ENCODE results near the gene ERI3.

The ERI3 gene

GRCh38 chr1:44314452-44314851 is 40.6 kb downstream of the ERI3 start:
- DNase-seq, result no peak

- DNase-seq, result no peak
These were observed 41.7 kb downstream of the ERI3 start for GRCh38 chr1:44313265-44313918.

DNA sequence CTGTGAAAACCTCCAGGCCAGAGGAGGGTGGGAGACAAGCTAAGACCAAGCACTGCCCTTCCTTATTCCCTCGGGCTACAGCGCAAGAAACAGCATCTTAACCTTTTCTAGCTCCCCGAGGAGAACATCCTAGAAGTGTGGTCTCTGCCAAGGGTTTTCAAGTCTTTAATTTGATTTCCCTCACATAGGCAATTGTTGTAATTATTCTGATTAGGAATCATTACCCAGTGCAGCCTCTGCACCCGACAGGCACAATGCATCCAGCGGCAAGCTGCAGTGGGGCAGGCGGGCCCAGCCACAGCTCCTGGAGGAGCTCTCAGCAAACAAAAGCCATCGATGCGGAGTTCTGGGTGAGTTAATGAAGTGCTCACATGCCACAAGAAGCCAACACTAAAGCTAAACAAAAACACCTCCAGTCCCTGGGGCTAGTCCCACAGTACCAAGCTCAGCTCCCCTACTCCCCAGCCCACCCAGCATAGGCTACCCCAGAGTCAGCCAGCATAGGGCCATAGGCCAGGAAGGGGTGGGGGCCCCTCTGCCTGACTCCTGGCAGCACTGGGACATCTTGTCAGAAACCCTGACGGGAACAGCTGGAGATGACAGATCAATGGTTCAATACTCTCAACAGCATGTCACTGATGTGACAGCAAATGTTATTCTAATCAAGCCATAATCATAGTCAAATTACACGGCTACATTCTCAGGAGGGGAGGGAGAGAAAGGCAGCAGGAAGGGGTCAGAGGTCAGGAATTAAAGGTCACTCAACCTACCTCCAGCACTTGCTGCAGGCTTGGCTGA is 42.5 kb downstream of the ERI3 start:
- no peak for DNase-seq

- DNase-seq, result no peak
These were observed 45.1 kb downstream of the ERI3 start for GRCh38 chr1:44310006-44310405.

DNA sequence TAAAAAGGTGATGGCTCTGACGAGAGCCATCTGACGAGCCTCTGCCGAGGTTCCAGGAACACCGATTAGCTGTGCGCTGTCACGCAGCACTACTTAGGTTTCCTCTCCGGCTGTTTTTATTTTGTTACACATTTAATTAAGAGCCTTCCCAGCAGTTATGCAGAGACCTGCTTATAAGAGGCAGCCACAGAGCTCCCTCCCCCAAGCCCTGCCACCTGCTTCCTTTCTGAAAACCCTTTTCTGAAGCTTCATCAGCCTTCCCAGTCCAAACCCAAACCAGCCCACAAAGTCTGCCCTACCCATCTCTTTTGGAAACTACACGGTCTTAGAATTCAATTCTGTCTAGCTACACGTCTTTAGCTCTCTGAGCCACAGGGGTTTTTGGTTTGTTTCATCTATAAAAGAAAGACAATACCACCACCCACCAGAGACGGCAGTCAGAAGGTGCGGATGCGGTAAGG is 49.1 kb downstream of the ERI3 start:
- peak; percentile 93 for DNase-seq

DNA sequence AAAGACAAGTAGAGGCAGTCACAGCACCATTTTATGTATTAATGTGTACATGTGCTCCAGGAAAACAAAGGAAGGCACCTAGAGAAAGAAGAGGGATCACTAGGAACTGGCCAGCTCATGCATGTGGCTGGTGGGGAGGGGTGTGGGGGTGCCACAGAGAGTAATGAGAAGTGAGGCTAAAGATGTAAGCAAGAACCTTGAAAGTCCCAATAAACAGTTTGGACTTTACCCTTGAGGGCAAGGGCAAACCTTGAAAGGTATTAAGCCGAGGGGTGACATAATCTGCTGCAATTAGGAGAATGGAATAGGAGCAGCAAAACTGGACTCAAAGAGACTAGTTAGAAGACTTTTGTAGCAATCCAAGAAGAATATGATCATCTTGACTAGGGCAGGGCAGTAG is 51.5 kb downstream of the ERI3 start:
- DNase-seq, result no peak

- DNase-seq, result no peak
These were observed 52.5 kb downstream of the ERI3 start for GRCh38 chr1:44302541-44302940.

DNA sequence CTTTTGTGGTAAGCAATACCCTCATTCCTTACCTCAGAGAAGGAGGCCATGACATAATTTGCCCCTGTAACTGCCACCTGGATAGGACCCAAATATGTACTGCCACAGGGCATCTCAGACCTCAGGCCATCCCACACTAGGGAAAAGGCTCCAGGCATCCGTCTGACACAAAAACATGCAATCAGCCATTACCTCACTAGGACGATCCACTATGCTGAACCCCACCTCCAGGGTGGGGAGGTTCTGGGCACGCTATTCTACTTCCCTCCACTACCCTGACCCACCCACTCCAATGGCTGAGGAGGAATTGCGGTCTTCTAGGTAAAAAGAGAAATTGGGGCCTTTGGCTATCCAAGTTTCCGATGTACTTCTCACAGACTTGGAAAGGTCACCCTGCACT is 53.6 kb downstream of the ERI3 start:
- DNase-seq, result no peak

- peak; percentile 61 for DNase-seq
These were observed 54.2 kb downstream of the ERI3 start for GRCh38 chr1:44300852-44301251.

DNA sequence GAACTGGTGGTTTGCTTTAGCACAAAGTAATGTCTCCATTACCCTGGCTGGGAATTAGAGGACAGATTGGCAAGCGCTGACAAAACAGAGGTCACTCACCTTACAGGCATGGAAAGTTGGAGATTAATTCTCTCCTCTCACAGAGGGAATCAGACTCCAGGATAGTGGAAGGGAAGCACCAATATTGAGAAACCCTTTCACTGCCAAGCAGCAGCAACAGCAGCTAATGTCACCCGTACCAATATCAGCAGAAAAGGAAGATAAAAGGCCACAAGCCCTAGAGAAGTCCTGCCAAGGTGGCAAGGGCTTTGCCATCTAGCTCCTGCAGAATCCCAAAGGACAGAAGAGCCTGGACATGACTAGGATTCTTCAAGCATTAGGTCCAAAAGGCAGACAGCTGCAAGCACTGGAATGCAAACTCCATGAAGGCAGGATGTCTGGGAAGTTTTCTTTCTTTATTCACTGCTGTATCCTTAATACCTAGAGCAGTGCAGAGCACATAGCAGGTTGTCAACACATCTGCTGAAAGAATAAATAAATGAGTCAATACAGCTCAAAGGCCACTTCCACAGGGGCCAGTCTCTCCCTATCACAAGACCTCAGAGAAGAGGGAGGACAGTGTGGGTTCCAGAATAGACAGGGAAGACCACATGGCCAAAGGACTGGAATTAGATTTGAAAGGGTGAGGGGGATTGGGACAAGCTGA is 57.2 kb downstream of the ERI3 start:
- DNase-seq, result no peak

DNA sequence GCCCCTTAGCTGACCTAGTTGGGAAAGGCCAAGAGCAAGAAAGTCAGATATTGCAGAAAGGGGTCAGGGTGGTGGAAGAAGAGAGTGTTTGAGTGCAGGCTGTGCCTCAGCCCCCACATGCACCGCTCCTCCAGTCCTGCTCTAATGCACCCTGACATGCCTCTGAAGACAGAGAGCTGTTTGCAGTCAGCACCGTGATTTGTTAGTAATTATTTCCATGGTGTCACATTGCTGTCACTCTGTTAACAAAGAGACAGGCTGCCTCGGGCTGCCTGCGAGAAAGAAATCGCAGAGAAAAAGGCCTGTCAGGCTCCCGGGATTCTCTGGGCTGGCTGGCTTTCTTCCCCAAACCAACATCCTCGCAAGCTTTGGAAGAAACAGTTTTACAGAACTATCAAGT is 58.3 kb downstream of the ERI3 start:
- no peak for DNase-seq

DNA sequence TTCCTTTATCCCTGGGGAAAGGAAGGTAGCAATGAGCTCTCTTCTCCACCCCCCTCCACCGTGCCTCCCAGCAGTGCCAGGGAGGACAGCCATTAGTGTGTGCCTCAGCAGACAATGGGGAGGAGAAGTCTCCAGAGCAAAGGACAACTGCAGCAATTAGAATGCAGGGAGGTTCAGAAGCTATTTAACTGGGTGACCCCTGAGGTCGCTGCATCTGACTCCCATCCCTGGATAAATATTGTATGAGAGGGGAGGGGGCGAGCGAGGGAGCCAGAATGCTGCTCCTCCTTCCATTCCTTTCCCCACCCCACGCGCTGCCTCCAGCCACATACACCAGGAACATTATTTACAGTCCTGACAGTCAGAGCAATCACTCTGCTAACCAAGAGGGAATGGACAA is 59.0 kb downstream of the ERI3 start:
- no peak for DNase-seq

DNA sequence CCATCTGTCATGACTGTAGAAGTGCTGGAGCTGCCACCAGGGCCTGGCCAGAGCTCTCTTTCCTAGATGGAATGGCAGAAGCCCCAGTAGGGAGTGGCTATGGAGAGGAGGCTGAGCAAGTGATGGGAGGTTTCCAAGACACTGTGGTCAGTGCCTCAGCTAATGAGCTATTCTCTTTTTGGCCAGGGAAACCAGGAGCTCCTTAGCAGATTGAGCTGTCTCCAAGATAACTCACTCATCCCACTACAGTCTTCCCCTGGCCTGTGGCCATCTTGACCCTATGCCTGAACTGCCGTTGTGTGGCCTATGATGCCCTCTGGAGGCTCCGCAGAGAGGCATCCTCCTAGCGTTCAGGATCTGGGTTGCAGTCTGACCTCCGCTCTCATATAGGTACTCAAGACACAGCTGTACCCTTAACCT is 60.5 kb downstream of the ERI3 start:
- DNase-seq, result peak; percentile 96

DNA sequence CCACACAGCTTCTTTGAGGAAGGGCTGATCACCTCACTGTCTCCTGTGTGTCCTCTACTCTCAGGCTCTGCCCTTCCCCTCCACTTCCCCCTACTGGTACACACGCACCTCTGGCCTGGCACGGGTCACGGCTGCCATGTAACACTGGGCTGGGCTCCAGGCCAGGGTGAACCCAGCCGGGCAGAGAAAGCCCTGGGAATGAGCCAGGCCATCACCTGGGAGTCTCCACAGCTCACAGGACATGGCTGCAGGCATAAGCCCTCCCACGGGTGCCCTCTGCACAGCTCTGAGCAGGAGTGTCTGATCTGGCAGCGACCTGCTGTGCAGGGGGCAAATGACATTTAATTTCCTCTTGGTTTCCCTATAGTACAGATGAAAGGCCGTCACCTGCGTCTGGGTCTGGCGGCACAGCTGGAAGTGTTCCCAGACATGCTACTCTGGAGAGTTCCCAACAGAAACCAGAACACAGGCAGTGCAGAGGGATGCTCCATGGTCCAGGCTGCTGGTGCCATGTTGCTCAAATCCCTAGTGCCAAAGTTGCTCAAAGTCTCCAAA is 61.2 kb downstream of the ERI3 start:
- peak; percentile 99 for DNase-seq

DNA sequence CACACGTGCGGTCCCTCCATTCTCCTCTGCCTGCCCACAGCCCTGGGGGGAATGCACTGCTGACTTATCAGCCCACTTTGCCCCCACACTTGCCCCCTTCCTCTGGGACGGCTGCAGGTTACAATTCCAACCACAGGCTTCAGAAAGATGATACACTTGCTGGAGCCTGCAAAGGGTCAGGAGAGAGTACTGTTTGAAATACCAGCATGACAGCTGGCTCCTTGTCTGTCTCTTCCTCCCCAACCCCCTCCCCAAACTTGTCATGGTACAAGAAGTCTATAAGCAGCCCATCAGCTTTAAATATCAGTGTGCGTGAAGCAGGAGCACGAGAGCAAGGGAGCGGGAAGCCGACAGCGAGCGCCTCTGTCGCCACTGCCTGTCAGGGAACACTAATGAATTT is 62.4 kb downstream of the ERI3 start:
- no peak for DNase-seq

DNA sequence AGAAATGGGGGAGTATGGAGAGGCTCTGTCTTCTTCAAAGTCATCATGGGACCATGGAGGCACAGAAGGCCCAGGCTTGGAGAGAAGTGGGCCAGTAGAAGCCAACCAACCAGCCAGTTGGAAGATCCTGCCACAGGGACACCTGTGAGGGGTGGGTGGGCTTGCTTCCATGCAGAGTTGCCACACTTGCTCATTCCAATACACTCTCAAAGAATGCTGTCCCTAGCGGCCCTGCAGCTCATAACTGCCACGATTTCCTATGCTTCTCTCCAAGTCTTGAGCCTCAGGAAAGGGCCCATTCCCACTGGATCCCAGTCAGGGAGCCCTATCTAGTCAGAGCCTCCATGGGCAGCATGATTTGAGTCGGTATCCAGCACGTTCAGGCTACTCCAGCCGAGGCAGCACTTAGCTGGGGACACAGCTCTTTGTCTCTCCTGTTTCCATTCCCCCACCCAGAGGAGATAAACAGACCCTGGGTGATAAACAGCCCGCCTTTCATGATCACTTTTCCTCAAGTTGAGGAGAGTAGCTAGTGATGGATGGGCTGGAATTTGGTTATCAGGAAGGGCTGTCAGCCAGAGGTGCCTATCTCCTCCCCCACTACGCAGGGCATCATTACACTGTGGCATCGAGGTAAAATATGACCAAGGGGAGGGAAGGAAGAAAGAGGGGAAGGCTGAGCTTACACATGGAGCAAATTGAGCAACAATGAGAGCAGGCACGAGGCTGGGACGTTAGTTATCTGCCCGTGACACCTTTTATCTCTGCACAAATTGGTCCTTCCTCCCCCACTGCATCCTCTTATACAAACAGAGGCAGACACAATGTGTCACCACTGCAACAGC is 64.6 kb downstream of the ERI3 start:
- DNase-seq, result no peak

GRCh38 chr1:44289530-44289929 is 65.5 kb downstream of the ERI3 start:
- DNase-seq, result peak; percentile 87

DNA sequence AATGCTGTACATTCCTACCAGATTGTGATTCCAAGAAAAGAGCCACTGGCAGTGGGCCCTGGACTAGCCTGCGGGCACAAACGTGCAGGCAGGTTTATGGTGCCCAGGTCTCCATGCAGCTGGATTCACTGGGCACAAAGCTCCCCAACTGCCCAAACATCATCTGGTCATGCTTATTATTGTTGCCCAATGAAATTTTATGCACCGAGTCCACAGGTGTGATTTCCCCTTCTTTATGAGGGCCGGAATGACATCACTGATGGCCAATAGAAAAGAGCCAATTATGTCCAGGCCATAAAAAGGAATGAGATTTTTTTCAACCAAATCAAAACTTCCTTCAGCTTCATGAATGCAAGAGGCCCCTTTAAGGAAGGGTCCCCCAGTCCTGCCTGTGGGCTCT is 66.2 kb downstream of the ERI3 start:
- no peak for DNase-seq

GRCh38 chr1:44284184-44284583 is 70.9 kb downstream of the ERI3 start:
- DNase-seq, result peak; percentile 84

DNA sequence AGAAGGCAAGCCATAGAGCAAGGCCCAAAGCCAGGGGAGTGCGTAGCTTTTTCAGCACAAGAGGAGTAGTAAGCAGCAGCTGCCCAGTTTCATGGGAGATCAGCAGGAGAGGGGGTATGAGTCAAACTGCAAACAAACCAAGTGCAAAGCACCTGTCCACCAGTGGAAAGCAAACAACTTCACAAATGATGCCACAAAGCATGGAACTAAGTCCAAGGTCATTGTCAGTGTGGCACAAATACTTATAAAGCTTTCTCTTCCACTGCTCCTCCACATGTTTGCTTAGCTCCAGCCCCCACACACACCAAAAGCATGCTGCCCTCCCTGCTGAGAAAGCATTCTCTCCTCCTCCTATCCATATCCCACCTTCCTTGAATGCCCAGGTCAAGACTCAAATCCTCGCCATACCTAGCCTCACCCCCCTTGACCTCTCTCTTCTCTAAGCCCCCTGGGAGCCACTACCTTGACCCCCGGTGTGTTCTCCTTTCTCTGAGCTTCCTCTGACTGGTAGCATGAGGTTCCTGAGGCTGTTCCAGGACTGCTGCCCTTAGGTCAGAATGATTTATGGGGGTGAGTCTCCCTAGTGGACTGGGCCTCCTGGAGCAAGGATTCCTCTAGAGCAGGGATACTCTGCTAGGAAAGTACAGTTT is 71.4 kb downstream of the ERI3 start:
- peak; percentile 100 for DNase-seq

GRCh38 chr1:44282704-44283426 is 72.2 kb downstream of the ERI3 start:
- DNase-seq, result no peak
